GM21825 (cell line): ENCODE measurements around the gene EIF3K.

ENCODE experiments used
- ATAC-seq: cut with Tn5 transposase; IDR thresholded peaks from one replicate; pipeline ENCODE4 v1.9.1; 2021; ENCODE audit warnings: mild to moderate bottlenecking, moderate library complexity; ENCODE audit not compliant: unreplicated experiment

EIF3K gene

DNA sequence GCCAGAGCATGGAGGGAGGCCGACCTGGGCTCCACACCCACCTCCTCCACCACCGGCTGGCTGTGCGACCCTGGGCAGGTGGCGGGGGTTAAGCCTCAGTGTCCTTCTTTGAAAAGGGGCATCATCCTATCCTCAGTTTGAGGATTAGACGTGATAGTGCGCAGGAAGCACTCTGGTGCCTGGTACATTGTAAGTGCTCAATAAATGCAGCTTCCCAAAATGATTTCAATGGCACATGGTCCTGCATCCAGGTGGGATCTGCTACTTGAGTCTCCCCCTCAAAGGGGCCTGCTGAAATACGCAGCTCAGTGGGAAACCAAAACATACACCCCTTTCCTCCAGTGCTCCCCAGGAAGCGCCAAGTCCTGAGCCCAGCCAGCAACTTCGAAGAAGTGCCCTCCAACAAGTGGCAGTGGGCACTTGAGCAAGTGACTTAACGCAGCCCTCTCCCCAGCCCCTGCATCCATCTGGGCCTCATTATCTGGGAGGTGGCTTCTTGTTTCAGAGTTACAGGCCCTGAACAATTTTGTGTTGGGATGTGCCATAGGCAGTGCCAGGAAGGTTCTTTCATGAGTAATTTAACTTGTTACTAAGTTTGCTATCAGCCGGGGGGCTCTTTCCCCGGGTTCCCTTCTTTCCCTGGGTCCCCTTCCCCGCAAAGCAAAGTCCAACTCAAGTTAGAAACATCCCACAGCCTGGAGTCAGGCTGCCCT is 46.4 kb downstream of the EIF3K start:
- no peak for ATAC-seq

DNA sequence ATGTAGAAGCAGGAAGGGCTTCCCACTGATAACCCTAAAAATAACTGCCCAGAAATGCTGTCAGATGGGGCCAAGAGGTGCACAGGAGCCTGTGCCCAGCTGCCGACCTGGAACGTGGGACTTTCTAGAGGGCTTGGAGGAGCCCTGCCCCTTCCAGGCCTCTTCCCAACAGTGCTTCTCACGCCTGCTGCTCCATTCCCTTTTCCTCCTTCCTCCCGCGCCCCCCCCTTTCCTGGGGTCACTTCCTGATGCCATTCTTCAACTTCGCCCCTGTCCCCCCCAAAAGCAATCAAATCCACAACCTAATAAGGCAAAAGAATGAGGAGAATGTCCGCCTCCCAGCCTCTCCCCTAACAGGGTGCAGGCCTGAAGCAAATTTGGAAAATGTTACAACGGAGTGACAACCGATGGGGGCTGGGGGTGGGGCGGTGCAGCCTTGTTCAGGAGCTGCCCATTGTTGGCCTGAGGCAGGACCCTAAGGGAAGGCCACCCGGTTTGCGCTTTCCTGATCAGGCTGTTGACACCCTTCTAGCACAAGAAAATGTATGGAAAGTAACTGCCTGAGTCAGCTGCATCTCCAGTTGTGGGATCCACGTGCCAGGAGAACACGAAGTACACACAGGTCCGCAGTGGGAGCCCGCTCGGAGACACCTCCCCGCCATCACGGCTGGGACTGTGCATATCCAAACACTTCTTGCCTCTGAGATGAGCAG is 47.1 kb downstream of the EIF3K start:
- ATAC-seq: no peak

DNA sequence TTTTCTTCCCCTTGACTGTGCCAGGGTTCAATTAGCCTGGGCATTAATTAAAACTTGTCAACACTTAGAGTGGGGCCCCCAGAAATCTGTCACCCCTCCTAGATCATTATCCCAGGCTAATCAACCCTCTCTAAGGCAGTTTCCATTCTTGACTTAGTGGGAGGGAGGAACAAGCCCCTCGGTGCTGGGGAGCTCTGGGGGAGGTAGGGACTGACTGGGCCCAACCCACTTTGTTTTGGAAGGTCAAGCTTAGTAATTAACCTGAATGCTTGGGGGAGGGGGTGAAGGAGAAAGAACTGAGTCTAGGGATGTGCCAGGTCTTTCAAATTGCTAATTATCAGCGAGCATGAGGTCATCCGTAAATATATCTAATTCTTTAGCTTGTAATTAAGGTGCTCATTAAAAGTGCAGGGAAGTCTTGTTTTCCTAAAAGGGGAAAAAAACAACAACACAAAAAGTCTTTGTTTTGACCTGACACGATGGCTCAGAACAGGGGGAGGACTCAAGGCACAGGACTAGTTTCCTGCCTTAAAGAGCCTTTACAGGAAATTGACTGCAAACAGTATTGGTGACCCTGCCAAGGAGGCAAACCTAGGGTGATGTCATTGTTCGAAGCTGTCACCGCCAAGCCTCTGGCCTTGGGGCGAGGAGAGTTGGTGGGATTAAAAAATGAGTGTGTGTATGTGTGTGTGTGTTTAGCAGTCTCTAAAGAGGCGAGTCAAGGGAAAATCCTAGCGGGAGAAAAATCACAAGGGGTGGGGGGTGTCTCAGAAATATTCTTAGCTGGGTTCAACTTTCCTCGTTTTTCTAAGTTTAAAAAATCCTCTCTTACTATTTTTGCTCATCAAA is 47.9 kb downstream of the EIF3K start:
- ATAC-seq: no peak

DNA sequence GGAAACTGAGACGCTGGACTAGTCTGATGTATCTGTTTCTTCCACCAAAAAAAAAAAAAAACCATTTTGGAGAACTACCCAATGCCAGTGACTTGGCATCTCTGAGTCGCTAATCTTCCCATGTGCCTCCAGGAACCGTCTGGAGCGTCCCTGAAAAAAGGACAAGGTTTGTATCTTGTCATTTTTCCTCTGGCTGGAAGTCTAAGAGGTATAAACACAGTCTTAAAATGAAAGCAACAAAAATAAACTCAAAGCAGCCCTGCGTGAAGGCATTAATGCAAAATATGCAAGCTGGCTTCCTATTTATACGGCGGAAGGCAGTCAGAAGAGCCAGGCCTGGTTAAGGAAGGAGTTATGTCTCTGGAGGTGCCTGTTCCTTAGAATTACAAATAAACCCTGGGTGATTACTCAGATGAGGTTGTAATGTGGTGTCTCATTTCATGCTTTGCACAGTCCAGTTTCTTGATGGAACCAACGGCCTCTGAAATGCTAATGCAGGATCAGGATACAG is 48.7 kb downstream of the EIF3K start:
- no peak for ATAC-seq

DNA sequence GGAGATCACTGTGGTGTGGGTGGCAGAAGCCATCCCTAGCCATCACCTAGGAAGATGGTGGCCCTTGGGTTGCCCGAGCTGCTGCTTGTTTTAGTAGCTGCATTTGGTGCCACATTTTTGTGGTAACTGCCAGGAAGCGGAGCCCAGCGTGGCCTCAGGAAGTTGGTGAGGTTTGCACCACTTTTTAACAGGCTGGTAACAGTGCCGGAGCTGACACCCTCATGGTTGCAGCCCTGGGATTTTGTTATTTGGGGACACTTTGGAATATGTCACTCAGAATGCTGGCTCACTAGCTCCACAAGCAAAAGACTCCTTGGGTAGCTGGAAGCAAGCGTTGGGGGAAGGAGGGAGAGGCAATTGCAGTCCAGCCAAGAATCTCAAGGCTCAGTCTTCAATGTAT is 50.6 kb downstream of the EIF3K start:
- no peak for ATAC-seq

DNA sequence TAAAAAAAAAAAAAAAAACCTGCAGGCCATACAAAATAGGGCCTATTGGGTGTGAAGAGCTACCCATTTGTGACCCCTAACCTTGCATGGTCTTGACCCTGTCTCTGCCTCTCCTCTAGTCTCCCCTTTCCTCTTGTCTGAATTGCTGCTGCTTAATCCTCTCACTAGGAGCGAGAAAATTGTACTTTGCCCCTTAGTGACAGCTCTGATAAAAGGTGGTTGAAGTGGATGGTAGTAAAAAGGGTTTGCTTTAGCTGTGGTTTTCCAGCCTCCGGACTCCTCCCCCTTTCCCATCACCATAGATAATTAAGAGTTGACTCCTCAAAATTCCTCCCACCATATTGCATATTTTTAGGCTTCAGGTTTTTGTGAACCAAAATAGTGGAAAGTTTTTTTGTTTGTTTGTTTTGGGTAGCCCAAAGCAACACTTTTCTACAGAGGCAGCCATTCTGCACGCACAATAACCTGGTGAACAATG is 52.0 kb downstream of the EIF3K start:
- no peak for ATAC-seq

DNA sequence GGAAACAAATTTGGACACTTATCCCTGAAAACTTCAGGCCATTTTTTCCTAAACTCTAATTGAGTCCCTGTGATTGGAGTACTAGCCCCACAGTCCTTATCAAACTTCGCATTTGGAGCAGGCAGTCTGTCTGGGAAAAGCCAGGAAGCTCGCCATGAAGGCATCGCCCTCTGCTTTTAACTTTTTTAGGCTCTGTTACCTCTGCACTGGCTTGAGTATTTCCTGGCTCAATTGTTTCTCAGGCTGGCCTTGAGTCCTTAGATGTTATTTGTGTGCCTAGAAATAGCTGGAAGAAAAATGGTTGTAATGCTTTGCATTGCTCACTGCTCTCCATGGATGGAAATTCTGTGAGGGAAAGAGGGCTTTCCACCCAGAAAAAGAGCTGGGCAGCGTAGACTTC is 52.7 kb downstream of the EIF3K start:
- no peak for ATAC-seq

DNA sequence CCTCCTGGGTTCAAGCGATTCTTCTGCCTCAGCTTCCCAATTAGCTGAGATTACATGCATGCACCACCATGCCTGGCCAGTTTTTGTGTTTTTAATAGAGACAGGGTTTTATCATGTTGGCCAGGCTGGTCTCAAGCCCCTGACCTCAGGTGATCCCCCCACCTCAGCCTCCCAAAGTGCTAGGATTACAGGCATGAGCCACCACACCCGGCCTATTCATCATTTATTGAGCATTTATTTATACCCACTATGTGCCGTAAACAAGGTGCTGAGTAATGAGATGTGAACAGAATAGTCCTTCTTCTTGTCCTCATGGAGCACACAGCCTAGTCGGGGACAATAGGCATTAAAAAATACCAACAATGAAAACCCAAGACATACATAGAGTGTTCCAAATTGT is 54.0 kb downstream of the EIF3K start:
- ATAC-seq: no peak

DNA sequence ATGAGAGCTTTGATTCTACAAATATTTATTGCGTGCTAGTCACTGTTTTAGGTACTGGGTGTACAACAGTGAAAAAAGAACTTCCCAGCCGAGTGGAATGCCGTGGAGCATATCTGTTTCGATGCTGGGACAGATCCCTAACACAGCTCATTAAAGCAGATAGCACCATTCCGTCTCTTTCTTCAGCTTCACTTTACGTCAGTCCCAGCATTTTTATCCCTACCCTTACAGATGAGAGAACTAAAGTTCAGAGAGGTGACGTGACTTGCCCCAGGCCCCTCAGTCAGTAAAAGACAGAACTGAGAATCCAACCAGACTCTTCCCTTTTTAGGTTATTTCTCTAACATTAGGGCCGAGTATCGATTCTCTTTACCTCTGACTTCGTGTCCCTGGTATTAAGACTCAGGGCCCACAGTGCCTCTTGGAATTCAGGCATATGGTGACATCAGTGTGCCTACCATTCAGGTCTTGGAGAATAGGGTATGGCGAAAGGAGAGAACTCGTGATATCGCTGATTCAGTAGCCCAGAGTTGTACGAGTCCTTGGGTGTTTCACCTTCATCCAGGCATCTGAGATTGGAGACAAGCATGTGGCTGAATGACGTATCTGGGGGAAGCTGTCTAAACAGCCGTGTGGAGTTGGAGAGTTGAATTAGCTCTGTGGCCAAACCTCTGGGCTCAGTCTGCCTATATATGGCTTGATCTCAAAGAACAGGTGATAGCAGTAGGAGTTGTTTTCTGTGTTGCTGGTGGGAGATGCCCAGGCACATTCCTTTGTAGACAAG is 55.6 kb downstream of the EIF3K start:
- no peak for ATAC-seq

DNA sequence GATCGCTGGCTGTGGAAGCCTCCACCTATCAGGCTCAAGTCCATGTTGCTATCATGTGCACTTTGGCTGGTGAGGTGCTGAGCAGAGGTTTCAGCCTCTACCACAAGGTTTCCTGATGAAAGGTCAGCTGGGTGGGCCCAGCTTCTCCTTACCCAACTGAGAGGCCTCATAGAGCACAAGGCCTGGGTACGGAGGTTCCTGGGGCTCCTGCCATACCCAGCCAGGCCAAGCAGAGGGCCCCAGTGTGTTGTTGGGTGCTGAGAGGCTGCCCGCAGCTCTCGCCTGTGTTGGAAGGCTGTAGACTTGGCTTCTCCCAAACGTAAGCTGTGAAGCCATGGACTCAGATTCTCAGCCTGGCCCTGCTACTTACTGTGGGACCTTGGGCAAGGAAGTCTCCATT is 56.6 kb downstream of the EIF3K start:
- no peak for ATAC-seq

DNA sequence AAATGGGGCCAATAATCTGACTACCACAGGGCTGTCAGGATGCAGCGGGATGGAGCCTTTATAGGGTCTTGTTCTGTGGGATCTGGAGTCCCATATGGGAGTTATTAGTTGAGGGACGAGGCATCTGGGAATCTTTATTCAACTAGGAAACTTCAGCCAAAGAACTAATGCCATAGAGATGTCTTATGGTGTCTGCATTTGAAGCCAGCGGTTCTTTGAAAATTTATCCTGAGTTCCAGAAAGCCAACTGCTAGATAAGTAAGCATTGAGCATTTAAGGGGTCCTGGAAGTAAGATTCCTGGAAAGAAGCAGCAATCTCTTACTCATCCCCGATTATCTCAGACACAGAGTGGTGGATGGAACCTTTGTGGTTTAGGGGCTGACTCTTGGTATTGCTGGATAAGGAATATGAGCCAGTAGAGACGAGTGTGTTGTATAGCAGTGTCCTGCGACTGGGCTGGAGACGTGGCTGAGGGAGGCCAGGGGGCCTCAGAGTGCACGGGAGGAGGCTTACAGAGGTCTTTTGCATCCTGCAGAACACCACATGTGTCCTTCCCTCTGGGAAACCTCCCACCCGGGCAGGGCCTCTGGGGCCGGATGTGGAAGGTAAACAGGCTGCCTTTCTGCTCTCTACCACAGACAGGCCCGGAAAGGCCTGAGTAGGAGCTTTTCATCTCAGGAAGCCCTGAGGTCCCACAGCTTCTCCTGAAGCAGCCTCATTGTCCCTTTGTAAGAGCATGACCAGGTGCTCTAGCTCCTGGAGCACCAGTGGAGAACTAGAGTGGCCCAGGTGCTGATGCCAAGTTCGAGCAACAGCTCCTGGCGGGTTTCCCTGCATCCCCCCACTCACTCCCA is 57.3 kb downstream of the EIF3K start:
- no peak for ATAC-seq

DNA sequence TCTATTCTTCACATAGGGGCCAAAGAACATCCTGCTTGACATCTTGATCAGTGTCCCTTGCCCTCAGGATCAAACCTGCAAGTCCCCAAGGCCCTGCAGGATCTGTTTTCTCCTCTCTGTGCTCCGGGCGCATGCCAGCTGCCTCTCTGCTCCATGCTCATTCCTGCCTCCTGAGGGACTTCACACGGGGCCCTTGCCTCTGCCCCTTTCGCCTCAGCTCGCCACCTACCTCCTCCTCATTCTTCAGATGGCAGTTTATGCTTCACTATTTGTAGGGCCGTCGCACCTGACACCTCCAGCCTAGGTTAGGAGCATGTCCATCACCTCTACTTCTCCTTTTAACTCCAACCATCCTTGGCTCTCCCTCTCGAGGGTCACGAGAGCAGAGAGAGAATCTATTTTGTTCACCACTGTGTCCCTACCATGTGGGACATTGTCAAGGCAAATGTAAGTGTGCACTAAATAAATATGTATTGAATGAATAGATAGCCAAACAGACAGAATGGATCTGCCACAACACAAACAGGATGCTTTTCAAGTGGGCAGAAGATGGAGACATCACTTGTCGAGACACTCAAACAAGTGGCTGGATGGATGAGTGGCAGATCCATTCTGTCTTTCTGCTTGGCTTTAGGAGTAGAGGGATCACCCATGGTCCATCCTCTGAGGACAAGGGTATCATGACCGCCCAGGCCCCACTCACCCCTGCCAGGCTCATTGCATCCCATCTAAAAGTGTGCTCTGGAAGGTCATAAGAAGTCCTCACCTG is 58.1 kb downstream of the EIF3K start:
- no peak for ATAC-seq

DNA sequence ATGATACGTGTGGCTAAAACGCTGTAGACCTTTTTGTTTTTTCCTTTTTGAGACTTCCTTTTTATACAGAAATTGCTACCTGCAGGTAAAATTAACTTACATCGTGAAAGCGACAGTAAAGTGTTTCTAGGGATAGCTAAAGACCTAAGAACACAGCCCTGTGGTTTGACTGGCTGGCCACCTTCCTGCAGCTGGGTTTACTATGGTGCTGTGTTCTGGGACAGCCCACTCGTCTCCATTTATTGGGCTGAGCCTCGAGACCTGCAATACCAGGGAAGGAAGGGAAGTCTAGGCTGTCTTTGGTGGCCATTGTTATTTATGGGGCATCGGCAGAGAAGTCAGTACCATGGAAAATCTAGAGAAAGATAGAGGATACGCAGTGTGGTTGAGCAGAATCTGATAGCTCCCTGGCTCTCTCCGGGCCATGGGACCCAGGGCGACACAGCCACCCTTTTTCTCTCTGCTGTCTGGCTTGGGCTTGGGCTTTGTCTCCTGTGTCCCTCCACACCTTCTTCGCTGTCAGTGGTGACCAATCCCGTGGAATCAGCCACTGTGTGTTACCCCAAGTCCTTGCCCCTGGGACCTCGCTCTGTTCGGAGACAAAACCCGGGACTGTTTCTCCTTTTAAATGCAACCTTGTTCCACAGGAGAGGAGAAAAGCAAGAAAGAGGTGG is 59.4 kb downstream of the EIF3K start:
- no peak for ATAC-seq

DNA sequence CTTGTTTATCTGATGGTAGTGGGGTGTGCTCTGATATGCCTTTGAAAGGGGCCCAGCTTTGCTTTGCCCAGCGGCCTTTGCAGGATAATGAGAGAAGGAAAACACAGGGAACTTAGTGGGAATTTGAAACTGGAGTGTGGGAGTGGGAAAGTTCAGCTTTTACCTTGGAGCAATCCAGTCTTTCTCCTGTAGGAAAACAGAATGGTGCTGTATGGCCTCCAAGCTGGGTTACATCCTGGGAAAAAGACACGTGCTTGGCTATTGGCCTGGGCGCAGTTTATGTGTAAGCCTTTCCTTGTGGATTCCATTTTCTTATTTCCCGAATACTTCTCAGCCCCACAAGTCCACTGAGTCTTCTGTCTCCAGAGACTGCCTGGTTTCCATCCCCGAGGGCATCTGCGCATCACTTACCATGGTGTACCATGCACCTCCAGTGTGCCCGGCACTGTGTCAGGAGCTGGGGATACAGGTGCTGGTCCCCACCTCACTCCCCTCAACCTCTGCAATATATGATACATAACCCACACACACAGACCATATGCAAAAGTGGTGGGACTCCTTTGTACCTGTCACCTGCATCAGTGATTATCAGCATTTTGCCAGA is 60.0 kb downstream of the EIF3K start:
- ATAC-seq: no peak

DNA sequence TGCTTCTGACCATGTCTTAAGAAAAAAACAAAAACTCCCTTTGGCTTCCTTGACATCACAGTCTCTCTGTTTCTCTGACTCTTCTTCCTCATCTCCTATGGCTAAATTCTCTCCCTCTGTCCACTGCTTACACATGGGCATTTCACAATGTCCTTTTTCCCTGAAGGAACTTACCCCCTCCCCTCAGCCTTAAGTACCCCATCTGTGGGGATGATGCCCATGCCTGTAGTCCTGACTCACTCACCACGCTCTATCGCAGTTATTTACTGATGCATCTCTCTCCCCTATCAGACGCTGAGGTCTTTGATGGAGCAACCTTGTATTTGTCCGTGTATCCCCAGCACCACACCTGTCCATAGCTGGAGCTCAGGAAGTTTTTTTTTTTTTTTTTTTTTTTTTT is 60.9 kb downstream of the EIF3K start:
- no peak for ATAC-seq

DNA sequence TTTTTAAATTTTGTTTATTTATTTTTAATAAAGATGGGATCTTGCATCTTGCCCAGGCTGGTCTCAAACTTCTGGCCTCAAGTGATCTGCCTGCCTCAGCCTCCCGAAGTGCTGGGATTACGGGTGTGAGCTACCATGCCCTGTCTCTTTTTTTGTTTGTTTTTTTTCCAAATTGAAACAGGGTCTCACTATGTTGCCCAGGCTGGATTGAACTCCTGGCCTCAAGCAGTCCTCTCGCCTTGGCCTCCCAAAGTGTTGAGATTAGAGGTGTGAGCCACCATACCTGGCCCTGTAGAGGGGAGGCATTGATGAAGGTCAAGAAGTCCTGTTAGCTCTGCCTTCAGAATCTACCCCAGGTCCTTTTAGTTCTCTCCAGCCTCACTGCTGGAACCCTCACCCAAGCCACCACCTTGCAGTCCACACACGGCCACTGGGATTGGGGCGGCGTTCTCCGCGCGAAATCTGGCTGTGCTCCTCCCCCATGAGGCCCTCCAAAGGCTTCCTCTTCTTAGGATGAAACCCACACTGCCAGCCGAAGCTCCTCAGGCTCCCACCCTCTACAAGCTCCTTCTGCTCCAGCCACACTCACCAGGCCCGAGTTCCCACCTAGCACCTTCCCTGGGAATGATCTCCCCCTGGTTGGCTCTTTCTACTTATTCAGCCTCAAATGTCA is 63.3 kb downstream of the EIF3K start:
- no peak for ATAC-seq

DNA sequence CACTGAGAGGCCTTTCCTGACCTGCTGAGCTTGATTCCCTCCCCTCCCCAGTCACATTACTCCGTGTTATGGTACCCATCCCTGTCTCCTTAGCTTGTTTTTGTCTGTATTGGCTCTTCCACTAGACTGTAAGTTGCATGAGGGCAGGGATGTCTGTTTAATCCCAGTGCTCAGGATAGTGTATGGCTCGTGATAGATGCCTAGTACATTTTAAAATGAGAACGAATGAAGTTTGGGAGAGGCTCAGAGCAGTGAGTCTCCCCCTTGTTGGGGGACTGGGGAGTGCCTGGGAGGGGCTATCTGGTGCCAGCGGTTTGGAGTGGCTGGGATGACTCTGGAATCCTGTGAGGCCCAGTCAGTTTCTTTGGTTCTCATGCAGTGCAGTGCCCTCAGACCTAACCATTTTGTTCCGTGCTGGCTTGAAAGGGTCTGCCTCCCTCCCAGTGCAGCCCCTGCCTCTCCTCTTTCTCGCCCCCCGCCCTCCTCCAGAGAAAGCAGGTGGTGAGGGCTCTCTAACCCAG is 63.9 kb downstream of the EIF3K start:
- no peak for ATAC-seq
